Upper lobe of left lung (tissue), 6 donors: Measurements from ENCODE around the gene RGS9. TPM values are rescaled to one million over a fixed set of nuclear protein-coding genes. Genes with fewer than 3 reads are reported as not detected.

Source experiments
- ATAC-seq, 2 donors: fragments of 200-7000 bp; cut with Tn5 transposase; one replicate each; pipeline ENCODE4 v1.9.1; 2022; ENCODE audit warnings: mild to moderate bottlenecking in 2 of 2, moderate library complexity in 2 of 2; ENCODE audit not compliant: low FRiP score in 2 of 2
- DNase-seq, 2 donors: peaks; one replicate each; pipeline ENCODE4 v3.0.0-alpha.2; 2019 to 2020
- H3K27ac ChIP-seq, 4 donors: fragments of 200-600 bp; sonication (generic); one replicate each; pipeline ENCODE4 v1.5.1; 2016 to 2019
- H3K27me3 ChIP-seq, 4 donors: fragments of 200-600 bp; sonication (generic); one replicate each; pipeline ENCODE4 v1.5.1; 2017 to 2019
- H3K36me3 ChIP-seq, 4 donors: fragments of 200-600 bp; sonication (generic); one replicate each; pipeline ENCODE4 v1.5.1; 2016 to 2019
- H3K4me1 ChIP-seq, 4 donors: fragments of 200-600 bp; sonication (generic); one replicate each; pipeline ENCODE4 v1.5.1; 2018 to 2019
- H3K4me3 ChIP-seq, 4 donors: fragments of 200-600 bp; sonication (generic); one replicate each; pipeline ENCODE4 v1.5.1; 2017 to 2019; ENCODE audit warnings: mild to moderate bottlenecking in 2 of 4, moderate library complexity in 1 of 4
- H3K9me3 ChIP-seq, 4 donors: fragments of 200-600 bp; sonication (generic); one replicate each; pipeline ENCODE4 v1.5.1; 2018 to 2019
- CTCF ChIP-seq, 6 experiments: fragments of 450-650 bp in 4 of 6; fragments of 200-600 bp in 2 of 6; sonication (generic) in 2 of 6; IDR thresholded peaks; one replicate each; pipeline ENCODE4 v1.5.1; 2016 to 2019; ENCODE audit warnings: antibody characterized with exemption in 6 of 6
- EP300 ChIP-seq, 4 donors: sonication (generic); formaldehyde crosslinking; IDR thresholded peaks; one replicate each; pipeline ENCODE4 v1.5.1; 2017; ENCODE audit warnings: antibody characterized with exemption in 4 of 4, control low read depth in 2 of 4
- POLR2A ChIP-seq, 4 donors: fragments of 450-650 bp; IDR thresholded peaks; one replicate each; pipeline ENCODE4 v1.5.1; 2016 to 2017; ENCODE audit warnings: antibody characterized with exemption in 4 of 4, mild to moderate bottlenecking in 2 of 4
- POLR2AphosphoS5 ChIP-seq, 2 donors: sonication (generic); formaldehyde crosslinking; IDR thresholded peaks; one replicate each; pipeline ENCODE4 v1.5.1; 2017; ENCODE audit warnings: antibody characterized with exemption in 2 of 2
- WGBS, 2 donors: methylation state at CpG; one replicate each; pipeline ENCODE4 v1.1.5; 2017 to 2018; 5-methylcytosine and 5-hydroxymethylcytosine counted together
- total RNA-seq, 6 donors: library from RNA; depleted of rRNA in 4 of 6; stranded (reverse); fragments of >200 nt in 4 of 6; gene quantifications; one replicate each; pipeline versions ENCODE4 v1.1.0 to v1.2.1, GENCODE V29; 2016 to 2021
- donor health status: DM: no; HTN: no; CAD: no; lungs with moderate emphysema.
- donor health status: DM: no; HTN: yes; CAD: no; lungs with severe emphysema.

Gene RGS9
- total RNA-seq, 6 donors from 2014 or later = 3.9 to 16.2 (median 8.1) TPM

- no peaks in the 10 kb centered on the region for H3K9me3 ChIP-seq
- 33 to 50% methylated on average over 1 of the region's 1 CpG for WGBS, 2 donors
- ATAC-seq (no peak), DNase-seq (no peak)
- no peaks in the 10 kb centered on the region for H3K27me3 ChIP-seq
- H3K36me3 ChIP-seq = no peaks in the 10 kb centered on the region
- TF ChIP-seq POLR2AphosphoS5 (IDR thresholded peaks at IDR 0.05) (no peak), EP300 (IDR thresholded peaks at IDR 0.05) (no peak), POLR2A (IDR thresholded peaks at IDR 0.05) (no peak), CTCF (IDR thresholded peaks at IDR 0.05) (no peak)
- no peak overlapping the region for H3K4me3 ChIP-seq
- H3K4me1 ChIP-seq = no peaks in the 10 kb centered on the region
- no peak overlapping the region for H3K27ac ChIP-seq
Measured at GRCh38 chr17:65254166-65254565, 117.0 kb downstream of the RGS9 start.

GRCh38 chr17:65259281-65259680 lies 122.1 kb downstream of the RGS9 start:
- H3K27ac ChIP-seq = no peak overlapping the region
- no peak for TF ChIP-seq EP300 (IDR thresholded peaks at IDR 0.05)
- TF ChIP-seq CTCF (IDR thresholded peaks at IDR 0.05) = no peak
- no peak for TF ChIP-seq POLR2AphosphoS5 (IDR thresholded peaks at IDR 0.05)
- no peaks in the 10 kb centered on the region for H3K27me3 ChIP-seq
- DNase-seq (no peak), ATAC-seq (no peak)
- no peak overlapping the region for H3K4me3 ChIP-seq
- 61 to 74% methylated on average over 5 of the region's 5 CpGs for WGBS, 2 donors
- no peaks in the 10 kb centered on the region for H3K36me3 ChIP-seq
- no peaks in the 10 kb centered on the region for H3K4me1 ChIP-seq
- no peaks in the 10 kb centered on the region for H3K9me3 ChIP-seq

GRCh38 chr17:65259696-65260485 lies 122.7 kb downstream of the RGS9 start:
- ATAC-seq (no peak), DNase-seq (no peak)
- TF ChIP-seq CTCF (IDR thresholded peaks at IDR 0.05) (no peak), POLR2AphosphoS5 (IDR thresholded peaks at IDR 0.05) (no peak), POLR2A (IDR thresholded peaks at IDR 0.05) (no peak), EP300 (IDR thresholded peaks at IDR 0.05) (no peak)
- Histone ChIP-seq H3K27ac (no peak overlapping the region), H3K36me3 (no peaks in the 10 kb centered on the region), H3K4me3 (no peak overlapping the region), H3K9me3 (no peaks in the 10 kb centered on the region), H3K27me3 (no peaks in the 10 kb centered on the region), H3K4me1 (no peaks in the 10 kb centered on the region)
- WGBS, 2 donors = 80 to 82% methylated on average over 7 of the region's 7 CpGs

GRCh38 chr17:65260626-65261025 lies 123.5 kb downstream of the RGS9 start:
- no peaks in the 10 kb centered on the region for H3K36me3 ChIP-seq
- no peaks in the 10 kb centered on the region for H3K9me3 ChIP-seq
- H3K4me1 ChIP-seq = no peaks in the 10 kb centered on the region
- H3K27me3 ChIP-seq = no peaks in the 10 kb centered on the region
- no peak overlapping the region for H3K4me3 ChIP-seq
- no peak for ATAC-seq
- no peak for DNase-seq
- WGBS, 2 donors = 80 to 100% methylated on average over 2 of the region's 2 CpGs
- no peak overlapping the region for H3K27ac ChIP-seq
- TF ChIP-seq POLR2A (IDR thresholded peaks at IDR 0.05) (no peak), POLR2AphosphoS5 (IDR thresholded peaks at IDR 0.05) (no peak), EP300 (IDR thresholded peaks at IDR 0.05) (no peak), CTCF (IDR thresholded peaks at IDR 0.05) (no peak)

GRCh38 chr17:65261152-65261551 lies 124.0 kb downstream of the RGS9 start:
- WGBS, 2 donors = 80 to 84% methylated on average over 2 to 4 of the region's 4 CpGs
- no peak overlapping the region for H3K27ac ChIP-seq
- H3K27me3 ChIP-seq = no peaks in the 10 kb centered on the region
- ATAC-seq (no peak), DNase-seq (no peak)
- no peaks in the 10 kb centered on the region for H3K4me1 ChIP-seq
- no peaks in the 10 kb centered on the region for H3K36me3 ChIP-seq
- TF ChIP-seq POLR2A (IDR thresholded peaks at IDR 0.05) = no peak
- TF ChIP-seq POLR2AphosphoS5 (IDR thresholded peaks at IDR 0.05) = no peak
- TF ChIP-seq CTCF (IDR thresholded peaks at IDR 0.05) = no peak
- no peak for TF ChIP-seq EP300 (IDR thresholded peaks at IDR 0.05)
- no peak overlapping the region for H3K4me3 ChIP-seq
- no peaks in the 10 kb centered on the region for H3K9me3 ChIP-seq
